Left renal cortex interstitium (tissue), 4 donors: ENCODE data around the gene ZNF506. TPM values are rescaled to one million over a fixed set of nuclear protein-coding genes. Genes with fewer than 3 reads are reported as not detected.
"Not testable (repeated sequence)": the region's sequence is repeated elsewhere in the genome, so short reads cannot be mapped to it uniquely, and the experiment has no call there.

Experiments used
- DNase-seq, 4 donors: peaks; one replicate each; pipeline ENCODE4 v3.0.0-alpha.2; 2013; ENCODE audit warnings: low read depth in 4 of 4, low spot score in 2 of 4, missing footprints in 1 of 4
- polyA plus RNA-seq, 4 donors: library from polyadenylated mRNA; unstranded; fragments of 120-200 nt; gene quantifications; one replicate each; pipeline ENCODE4 v1.2.1, GENCODE V29; 2013; ENCODE audit not compliant: insufficient read length in 4 of 4

ZNF506 gene
- polyA plus RNA-seq: 10 to 100 TPM; 25.2 to 42.0 (median 35.9) TPM

GRCh38 chr19:19821366-19821951 is at the start of gene ZNF506:
TSS of gene ZNF506 (minus strand) at chr19:19821750. CDS start at chr19:19821603, 147 bp downstream.
- peak; percentile 94 to 99 (median 96) for DNase-seq

- DNase-seq: not testable (repeated sequence)
These were observed 48.5 kb upstream of the ZNF506 start for GRCh38 chr19:19870086-19870485.

GRCh38 chr19:19866611-19867248 is 45.2 kb upstream of the ZNF506 start:
- peak in 3 of 4 donors; percentile 27 to 40 (median 34) for DNase-seq

- DNase-seq: peak; percentile 90 to 98 (median 96)
These were observed 44.4 kb upstream of the ZNF506 start, which contains the start of gene ZNF253 for GRCh38 chr19:19865750-19866610. TSS of gene ZNF253 (plus strand) at chr19:19865882. CDS start at chr19:19865997, 115 bp downstream.

GRCh38 chr19:19860756-19861390 is 39.3 kb upstream of the ZNF506 start:
- peak in 3 of 4 donors; percentile 66 to 76 (median 73) for DNase-seq

- no peak for DNase-seq
These were observed 37.2 kb upstream of the ZNF506 start for GRCh38 chr19:19858751-19859150.

GRCh38 chr19:19851740-19852139 is 30.2 kb upstream of the ZNF506 start:
- not testable (repeated sequence) for DNase-seq

GRCh38 chr19:19849056-19849455 is 27.5 kb upstream of the ZNF506 start:
- no peak for DNase-seq

GRCh38 chr19:19847781-19848180 is 26.2 kb upstream of the ZNF506 start:
- DNase-seq: no peak

GRCh38 chr19:19835560-19836038 is 14.0 kb upstream of the ZNF506 start:
- no peak for DNase-seq

GRCh38 chr19:19826875-19827274 is 5.3 kb upstream of the ZNF506 start:
- no peak for DNase-seq

- DNase-seq: no peak
These were observed 2.4 kb upstream of the ZNF506 start for GRCh38 chr19:19823916-19824315.

GRCh38 chr19:19821976-19822375 is 426 bp upstream of the ZNF506 start:
- peak in 2 of 4 donors; percentile 6 to 21 for DNase-seq

GRCh38 chr19:19820774-19821320 is 703 bp downstream of the ZNF506 start:
- DNase-seq: no peak

GRCh38 chr19:19817357-19817756 is 4.2 kb downstream of the ZNF506 start:
- DNase-seq: no peak

GRCh38 chr19:19816679-19817078 is 4.9 kb downstream of the ZNF506 start:
- no peak for DNase-seq

- not testable (repeated sequence) for DNase-seq
These were observed 9.6 kb downstream of the ZNF506 start for GRCh38 chr19:19811999-19812398.

- no peak for DNase-seq
These were observed 16.1 kb downstream of the ZNF506 start for GRCh38 chr19:19805480-19805879.

- no peak for DNase-seq
These were observed 33.5 kb downstream of the ZNF506 start for GRCh38 chr19:19788015-19788414.

GRCh38 chr19:19785476-19785875 is 36.1 kb downstream of the ZNF506 start:
- not testable (repeated sequence) for DNase-seq
